Pancreas (tissue), 10 donors: ENCODE measurements around the gene TMEM31. TPM values are rescaled to one million over a fixed set of nuclear protein-coding genes. Genes with fewer than 3 reads are reported as not detected.

ENCODE experiments used
- ATAC-seq, 4 donors: fragments of 200-7000 bp; cut with Tn5 transposase; one replicate each; pipeline versions ENCODE4 v1.8.0 to v1.9.1; 2020; ENCODE audit warnings: mild to moderate bottlenecking in 4 of 4, moderate library complexity in 4 of 4
- DNase-seq, 6 donors: peaks; one replicate each; pipeline ENCODE4 v3.0.0-alpha.2; 2020
- FAIRE-seq: peaks from 2 replicates; lab custom pipeline; 2012; peaks lifted over from hg19 to GRCh38; lab: Jason Lieb, UNC
- H3K27ac ChIP-seq, 4 donors: fragments of 200-600 bp; sonication (generic); 1 replicate in 3 of 4; 2 replicates in 1 of 4; pipeline versions ENCODE4 v1.5.0 to v1.8.0; 2020
- H3K27me3 ChIP-seq, 4 donors: fragments of 200-600 bp; one replicate each; pipeline ENCODE4 v1.8.0; 2021
- H3K36me3 ChIP-seq, 3 donors: fragments of 200-600 bp; sonication (generic) in 1 of 3; one replicate each; pipeline versions ENCODE4 v1.5.0 to v1.8.0; 2020 to 2021
- H3K4me1 ChIP-seq, 3 donors: fragments of 200-600 bp; one replicate each; pipeline ENCODE4 v1.8.0; 2021
- H3K4me3 ChIP-seq, 4 donors: fragments of 200-600 bp; sonication (generic) in 2 of 4; one replicate each; pipeline versions ENCODE4 v1.5.0 to v1.8.0; 2020 to 2021
- H3K9me3 ChIP-seq, 4 donors: fragments of 200-600 bp; one replicate each; pipeline ENCODE4 v1.8.0; 2021
- WGBS, 2 donors: extraction: QIAGEN DNeasy Blood & Tissue Kit; methylation state at CpG; one replicate each; pipeline ENCODE4 v1.1.7; 2013; 5-methylcytosine and 5-hydroxymethylcytosine counted together
- intact Hi-C, 3 donors: fragments of 100-400 bp; cut with DNase I; formaldehyde crosslinking; loops; one replicate each; pipeline versions ENCODE4 v1.11.1 to v1.14.2; 2022
- polyA plus RNA-seq, 2 donors: library from polyadenylated mRNA; stranded (reverse); fragments of 200-250 nt; gene quantifications; one replicate each; pipeline ENCODE4 v1.2.3, GENCODE V29; 2013
- total RNA-seq, 6 donors: library from RNA; stranded (reverse); fragmentation: NEBNext Ultra II Directional in 4 of 6; extraction: Animal tissue kit (Norgen Biotek cat#: 25700) in 4 of 6; gene quantifications; one replicate each; pipeline versions ENCODE4 v1.2.1 to v1.2.4, GENCODE V29; 2021 to 2023
- TF ChIP-seq, protein P1 (sequence below), 4 donors: fragments of 200-600 bp; sonication (generic) in 3 of 4; IDR thresholded peaks; one replicate each; pipeline versions ENCODE4 v1.5.0 to v1.8.0; 2021; ENCODE audit warnings: antibody characterized with exemption in 4 of 4
- donor health status: healthy with polysubstance abuse.
- donor health status: DM: no; HTN: no; CAD: no; lungs with moderate emphysema.
- donor health status: DM: no; HTN: no; CAD: no.
- donor health status: control.
- donor health status: control.
- donor health status: Bipolar disorder and iron deficiency.
- donor health status: DM: yes; HTN: yes; CAD: no.
- donor health status: DM: no; HTN: no; CAD: no.
- donor health status: DM: no; HTN: no; CAD: no.
- donor health status: DM: yes; HTN: yes; CAD: no.

TMEM31 gene
- total and polyA plus RNA-seq, 8 donors: 0.35 TPM; not detected in 7

GRCh38 chrX:103730147-103730795 lies 19.6 kb downstream of the TMEM31 start:
- H3K27ac ChIP-seq: no peak overlapping the region
- 52 to 61% methylated on average over 3 of the region's 3 CpGs for WGBS, 2 donors

GRCh38 chrX:103730796-103731493 lies 20.2 kb downstream of the TMEM31 start:
- H3K36me3 ChIP-seq: no peaks in the 10 kb centered on the region
- TF ChIP-seq, protein P1, sequence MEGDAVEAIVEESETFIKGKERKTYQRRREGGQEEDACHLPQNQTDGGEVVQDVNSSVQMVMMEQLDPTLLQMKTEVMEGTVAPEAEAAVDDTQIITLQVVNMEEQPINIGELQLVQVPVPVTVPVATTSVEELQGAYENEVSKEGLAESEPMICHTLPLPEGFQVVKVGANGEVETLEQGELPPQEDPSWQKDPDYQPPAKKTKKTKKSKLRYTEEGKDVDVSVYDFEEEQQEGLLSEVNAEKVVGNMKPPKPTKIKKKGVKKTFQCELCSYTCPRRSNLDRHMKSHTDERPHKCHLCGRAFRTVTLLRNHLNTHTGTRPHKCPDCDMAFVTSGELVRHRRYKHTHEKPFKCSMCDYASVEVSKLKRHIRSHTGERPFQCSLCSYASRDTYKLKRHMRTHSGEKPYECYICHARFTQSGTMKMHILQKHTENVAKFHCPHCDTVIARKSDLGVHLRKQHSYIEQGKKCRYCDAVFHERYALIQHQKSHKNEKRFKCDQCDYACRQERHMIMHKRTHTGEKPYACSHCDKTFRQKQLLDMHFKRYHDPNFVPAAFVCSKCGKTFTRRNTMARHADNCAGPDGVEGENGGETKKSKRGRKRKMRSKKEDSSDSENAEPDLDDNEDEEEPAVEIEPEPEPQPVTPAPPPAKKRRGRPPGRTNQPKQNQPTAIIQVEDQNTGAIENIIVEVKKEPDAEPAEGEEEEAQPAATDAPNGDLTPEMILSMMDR (IDR thresholded peaks at IDR 0.05): no peak
- no peak overlapping the region for H3K4me3 ChIP-seq
- H3K27ac ChIP-seq: no peak overlapping the region
- DNase-seq: no peak
- H3K27me3 ChIP-seq: peaks cover 0 to 15% (median 1%) of the 10 kb centered on the region in 4 donors
- no peaks in the 10 kb centered on the region for H3K9me3 ChIP-seq
- intact Hi-C loops: no loop called here
- ATAC-seq: no peak
- FAIRE-seq: no peak
- H3K4me1 ChIP-seq: no peaks in the 10 kb centered on the region
- WGBS, 2 donors: 49 to 53% methylated on average over 8 of the region's 8 CpGs

More at GRCh38 chrX:103730147-103730795, 19.6 kb downstream of the TMEM31 start:
- Histone ChIP-seq H3K4me1 (no peaks in the 10 kb centered on the region), H3K4me3 (no peak overlapping the region), H3K27me3 (peaks cover 0 to 14% (median 1%) of the 10 kb centered on the region in 4 donors), H3K36me3 (no peaks in the 10 kb centered on the region), H3K9me3 (no peaks in the 10 kb centered on the region)
- DNase-seq (no peak), FAIRE-seq (no peak), ATAC-seq (no peak)
- intact Hi-C loops: no loop called here
- TF ChIP-seq, protein P1 (IDR thresholded peaks at IDR 0.05): no peak

DNA sequence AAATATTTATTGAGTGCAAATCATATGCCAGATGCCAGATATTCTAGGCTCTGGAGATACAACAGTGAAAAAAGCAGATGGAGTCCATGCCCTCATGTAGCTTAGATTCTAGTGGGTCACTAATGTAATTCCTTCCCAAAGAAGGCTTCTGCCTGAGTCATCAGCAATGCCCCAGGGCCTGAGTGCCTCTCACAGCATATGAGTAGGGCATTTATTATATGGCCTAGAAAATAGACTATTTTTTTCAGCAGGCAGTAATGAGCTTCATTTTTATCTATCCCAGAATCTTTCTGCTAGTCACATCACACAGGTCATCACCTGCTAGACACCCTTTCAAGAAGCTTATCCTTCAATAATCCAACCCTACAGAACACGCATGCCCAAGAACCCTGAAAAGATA lies 22.3 kb downstream of the TMEM31 start:
- FAIRE-seq: no peak
- no peak overlapping the region for H3K27ac ChIP-seq

DNA sequence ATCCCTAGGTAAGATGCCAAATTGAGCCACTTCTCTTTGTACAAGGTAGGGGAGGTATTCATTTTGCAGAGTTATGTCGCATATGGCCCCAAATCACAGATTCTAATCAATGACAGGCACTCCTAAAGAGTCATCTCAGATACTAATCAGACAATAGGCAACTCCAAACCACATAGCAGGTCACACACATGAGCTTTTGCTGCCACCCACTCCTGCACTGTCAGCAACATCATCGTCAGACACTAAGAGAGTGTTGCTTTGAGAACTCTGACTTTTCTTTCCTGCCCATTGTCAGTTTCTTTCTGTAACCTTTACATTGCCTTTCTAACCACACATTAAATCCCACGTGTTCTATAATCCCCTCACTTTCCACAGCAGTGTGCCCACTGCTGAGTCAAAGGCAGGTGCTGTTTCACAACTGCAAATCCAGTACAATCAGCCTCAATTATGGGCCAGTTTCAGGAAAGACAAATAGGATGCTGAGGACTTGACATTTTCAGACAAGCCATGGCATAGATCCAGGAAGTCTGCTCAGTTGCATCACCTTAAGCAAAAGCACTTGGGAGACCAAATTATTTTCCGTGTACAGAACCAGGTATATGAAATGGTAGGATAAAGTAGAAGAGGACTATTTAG lies 23.5 kb downstream of the TMEM31 start:
- 34 to 38% methylated on average over 4 of the region's 4 CpGs for WGBS, 2 donors
- TF ChIP-seq, protein P1 (IDR thresholded peaks at IDR 0.05): no peak
- intact Hi-C loops: no loop called here
- no peak for DNase-seq
- Histone ChIP-seq H3K27ac (no peak overlapping the region), H3K27me3 (peaks cover 0 to 18% (median 1%) of the 10 kb centered on the region in 4 donors), H3K4me1 (no peaks in the 10 kb centered on the region), H3K9me3 (no peaks in the 10 kb centered on the region), H3K36me3 (no peaks in the 10 kb centered on the region), H3K4me3 (no peak overlapping the region)
- no peak for FAIRE-seq
- ATAC-seq: no peak

More for the DNA sequence above, 22.3 kb downstream of the TMEM31 start:
- no peaks in the 10 kb centered on the region for H3K4me1 ChIP-seq
- no peaks in the 10 kb centered on the region for H3K36me3 ChIP-seq
- WGBS, 2 donors: 78 to 82% methylated on average over 1 of the region's 1 CpG
- H3K9me3 ChIP-seq: no peaks in the 10 kb centered on the region
- ATAC-seq (no peak), DNase-seq (no peak)
- TF ChIP-seq, protein P1 (IDR thresholded peaks at IDR 0.05): no peak
- intact Hi-C loops: no loop called here
- no peak overlapping the region for H3K4me3 ChIP-seq
- H3K27me3 ChIP-seq: peaks cover 0 to 18% (median 1%) of the 10 kb centered on the region in 4 donors
